Effector memory CD4-positive, alpha-beta T cell (primary cell): ENCODE measurements around the gene SPAG16.

Experiments
- DNase-seq, 3 donors: peaks; one replicate each; pipeline ENCODE4 v3.0.0-alpha.2; 2020
- H3K27ac ChIP-seq: 2 replicates; pipeline ENCODE4 v1.7.0; 2013; ENCODE audit warnings: mild to moderate bottlenecking, low read length, moderate library complexity; ENCODE audit not compliant: insufficient read depth, poor library complexity, severe bottlenecking
- H3K27me3 ChIP-seq: replicated peaks from 2 replicates; pipeline ENCODE4 v1.7.0; 2013; ENCODE audit warnings: mild to moderate bottlenecking, low read length; ENCODE audit not compliant: insufficient read depth, control insufficient read depth, poor library complexity, severe bottlenecking
- H3K36me3 ChIP-seq: 2 replicates; pipeline ENCODE4 v1.7.0; 2013; ENCODE audit warnings: mild to moderate bottlenecking, low read length, moderate library complexity; ENCODE audit not compliant: control insufficient read depth, insufficient read depth
- H3K4me1 ChIP-seq: 2 replicates; pipeline ENCODE4 v1.7.0; 2013; ENCODE audit warnings: low read length, mild to moderate bottlenecking; ENCODE audit not compliant: control insufficient read depth, insufficient read depth, poor library complexity, severe bottlenecking
- H3K4me3 ChIP-seq: 2 replicates; pipeline ENCODE4 v1.7.0; 2013; ENCODE audit warnings: low read length, low read depth, mild to moderate bottlenecking; ENCODE audit not compliant: insufficient read depth, poor library complexity, severe bottlenecking
- H3K9me3 ChIP-seq: 2 replicates; pipeline ENCODE4 v1.7.0; 2013; ENCODE audit warnings: mild to moderate bottlenecking, low read length, moderate library complexity; ENCODE audit not compliant: control insufficient read depth

The SPAG16 gene

GRCh38 chr2:213885485-213885884, 601.2 kb downstream of the SPAG16 start:
- Histone ChIP-seq H3K27me3 (no peaks in the 10 kb centered on the region), H3K36me3 (no peaks in the 10 kb centered on the region), H3K9me3 (no peaks in the 10 kb centered on the region), H3K4me1 (no peaks in the 10 kb centered on the region), H3K4me3 (no peak overlapping the region), H3K27ac (no peak overlapping the region)
- DNase-seq: no peak

DNA sequence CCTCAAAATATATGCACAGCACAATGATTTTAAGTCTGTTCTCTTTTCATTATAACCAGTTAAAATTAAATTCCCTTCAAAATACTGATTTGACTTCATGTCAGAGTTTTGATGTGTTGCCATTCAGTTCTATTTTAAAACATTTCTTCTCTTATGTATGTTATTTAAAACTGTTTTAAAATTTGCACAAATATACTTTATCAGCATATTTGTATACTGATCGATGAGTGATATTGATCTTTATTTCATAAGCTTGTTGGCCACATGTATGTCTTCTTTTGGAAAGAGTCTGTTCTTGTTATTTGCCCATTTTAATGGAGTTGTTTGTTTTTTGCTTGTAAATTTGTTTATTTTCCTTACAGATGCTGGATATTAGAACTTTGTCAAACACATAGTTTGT, 630.2 kb downstream of the SPAG16 start:
- no peak for DNase-seq
- Histone ChIP-seq H3K27ac (no peak overlapping the region), H3K4me3 (no peak overlapping the region), H3K9me3 (no peaks in the 10 kb centered on the region), H3K27me3 (no peaks in the 10 kb centered on the region), H3K36me3 (no peaks in the 10 kb centered on the region), H3K4me1 (no peaks in the 10 kb centered on the region)

DNA sequence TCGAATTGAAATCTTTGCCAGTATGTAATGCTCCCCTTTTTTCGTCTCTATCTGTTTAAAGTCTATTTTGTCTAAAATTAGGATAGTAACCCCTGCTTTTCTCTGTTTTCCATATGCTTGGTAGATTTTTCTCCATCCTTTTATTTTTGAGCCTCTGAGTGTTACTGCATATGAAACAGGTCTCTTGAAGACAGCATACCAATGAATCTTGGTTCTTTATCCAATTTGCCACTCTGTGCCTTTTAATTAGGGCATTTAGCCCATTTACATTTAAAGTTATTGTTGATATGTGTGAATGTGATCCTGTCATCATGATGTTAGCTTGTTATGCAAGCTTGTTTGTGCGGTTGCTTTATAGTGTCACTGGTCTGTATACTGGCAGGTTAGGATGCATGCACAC, 635.8 kb downstream of the SPAG16 start:
- H3K27ac ChIP-seq: no peak overlapping the region
- H3K9me3 ChIP-seq: no peaks in the 10 kb centered on the region
- DNase-seq: no peak
- H3K4me1 ChIP-seq: no peaks in the 10 kb centered on the region
- H3K4me3 ChIP-seq: no peak overlapping the region
- no peaks in the 10 kb centered on the region for H3K27me3 ChIP-seq
- no peaks in the 10 kb centered on the region for H3K36me3 ChIP-seq

DNA sequence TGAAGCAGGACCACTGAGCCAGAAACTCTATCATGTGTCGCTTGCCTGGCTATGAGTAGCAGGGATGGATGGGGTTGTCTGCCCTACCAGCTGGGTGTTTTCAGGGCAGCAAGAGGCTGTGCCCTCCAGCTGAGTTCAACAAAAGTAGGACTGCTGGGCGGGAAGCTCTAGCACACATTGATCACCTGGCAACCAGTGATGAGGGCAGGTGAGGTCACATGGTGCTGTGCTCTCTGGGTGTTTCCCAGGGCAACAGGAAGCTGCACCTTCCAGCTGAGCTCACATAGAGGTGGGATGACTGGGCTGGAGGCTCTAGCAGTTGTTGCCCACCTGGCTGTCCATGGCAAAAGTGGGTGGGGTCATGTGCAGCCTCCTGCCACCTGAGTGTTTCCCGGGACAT, 639.3 kb downstream of the SPAG16 start:
- Histone ChIP-seq H3K4me3 (no peak overlapping the region), H3K4me1 (no peaks in the 10 kb centered on the region), H3K27me3 (no peaks in the 10 kb centered on the region), H3K27ac (no peak overlapping the region), H3K36me3 (no peaks in the 10 kb centered on the region), H3K9me3 (no peaks in the 10 kb centered on the region)
- DNase-seq: no peak

DNA sequence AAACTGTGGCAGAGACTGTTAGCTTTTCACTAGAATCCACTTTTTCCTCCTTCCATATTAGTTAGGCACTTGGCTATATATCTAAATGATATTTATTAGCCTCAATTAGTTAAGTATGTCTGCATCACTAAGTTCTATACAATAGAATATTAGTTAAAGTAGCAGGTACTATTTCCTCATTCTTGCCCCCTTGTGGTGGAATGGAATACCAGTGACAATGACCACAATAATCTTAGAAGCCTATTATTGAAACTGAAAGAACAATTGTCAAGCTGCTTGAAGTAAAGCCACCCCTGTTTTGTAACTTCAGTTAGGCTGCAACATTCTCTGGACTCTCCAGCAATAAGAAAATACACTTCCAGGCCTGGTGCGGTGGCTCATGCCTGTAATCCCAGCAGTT, 650.3 kb downstream of the SPAG16 start:
- H3K9me3 ChIP-seq: no peaks in the 10 kb centered on the region
- H3K27ac ChIP-seq: no peak overlapping the region
- no peak overlapping the region for H3K4me3 ChIP-seq
- DNase-seq: no peak
- H3K27me3 ChIP-seq: no peaks in the 10 kb centered on the region
- H3K4me1 ChIP-seq: no peaks in the 10 kb centered on the region
- no peaks in the 10 kb centered on the region for H3K36me3 ChIP-seq

GRCh38 chr2:213958086-213958485, 673.8 kb downstream of the SPAG16 start:
- H3K4me3 ChIP-seq: no peak overlapping the region
- H3K4me1 ChIP-seq: no peaks in the 10 kb centered on the region
- H3K27ac ChIP-seq: no peak overlapping the region
- no peaks in the 10 kb centered on the region for H3K9me3 ChIP-seq
- H3K36me3 ChIP-seq: no peaks in the 10 kb centered on the region
- no peaks in the 10 kb centered on the region for H3K27me3 ChIP-seq
- DNase-seq: no peak

DNA sequence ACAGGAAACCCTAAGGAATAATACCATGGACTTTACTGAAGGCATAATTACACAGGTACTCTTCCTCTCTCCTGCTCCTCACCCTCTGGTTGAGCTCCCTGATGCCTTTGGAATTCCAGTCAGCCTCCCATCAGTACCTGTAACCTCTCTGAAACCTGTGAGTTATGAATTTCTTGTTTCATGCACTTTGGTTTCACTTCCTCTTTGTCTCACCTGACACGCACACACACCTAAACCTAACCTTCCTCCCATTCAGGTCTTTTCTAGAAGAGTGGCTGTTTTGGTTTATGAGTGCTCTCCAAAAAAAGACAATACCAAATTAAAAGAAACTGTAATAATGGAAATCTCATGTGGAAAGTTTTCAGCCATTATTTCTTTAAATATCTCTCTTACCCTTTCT, 675.3 kb downstream of the SPAG16 start:
- no peaks in the 10 kb centered on the region for H3K36me3 ChIP-seq
- H3K4me3 ChIP-seq: no peak overlapping the region
- DNase-seq: no peak
- no peaks in the 10 kb centered on the region for H3K9me3 ChIP-seq
- no peaks in the 10 kb centered on the region for H3K27me3 ChIP-seq
- H3K4me1 ChIP-seq: no peaks in the 10 kb centered on the region
- no peak overlapping the region for H3K27ac ChIP-seq

- Histone ChIP-seq H3K4me1 (no peaks in the 10 kb centered on the region), H3K27me3 (no peaks in the 10 kb centered on the region), H3K4me3 (no peak overlapping the region), H3K9me3 (no peaks in the 10 kb centered on the region), H3K36me3 (no peaks in the 10 kb centered on the region), H3K27ac (no peak overlapping the region)
- DNase-seq: no peak
Measured at GRCh38 chr2:213971536-213971935, 687.3 kb downstream of the SPAG16 start.

- Histone ChIP-seq H3K27me3 (no peaks in the 10 kb centered on the region), H3K27ac (no peak overlapping the region), H3K4me3 (no peak overlapping the region), H3K36me3 (no peaks in the 10 kb centered on the region), H3K4me1 (no peaks in the 10 kb centered on the region), H3K9me3 (no peaks in the 10 kb centered on the region)
- DNase-seq: no peak
Measured at GRCh38 chr2:213980883-213981282, 696.6 kb downstream of the SPAG16 start.

DNA sequence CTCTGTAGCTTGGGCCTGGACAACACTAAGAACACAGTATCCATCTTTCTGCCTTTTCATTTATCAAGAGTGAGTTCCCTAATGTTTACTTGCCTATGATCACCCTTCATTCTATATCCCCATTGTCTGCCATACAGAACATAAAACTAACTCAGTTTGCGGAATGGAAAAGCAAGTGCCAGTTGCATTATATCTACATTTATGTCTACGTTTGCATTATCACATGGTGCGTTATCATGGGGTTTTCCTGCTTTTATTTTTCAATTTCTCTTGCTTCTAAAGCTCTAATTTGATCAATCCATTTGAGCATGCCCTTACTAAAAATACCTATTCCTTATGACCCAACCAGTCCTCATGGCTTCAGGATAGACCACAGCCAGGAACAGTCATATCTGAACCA, 704.9 kb downstream of the SPAG16 start:
- no peak overlapping the region for H3K4me3 ChIP-seq
- no peaks in the 10 kb centered on the region for H3K4me1 ChIP-seq
- no peaks in the 10 kb centered on the region for H3K27me3 ChIP-seq

More for the DNA sequence above, 704.9 kb downstream of the SPAG16 start:
- no peak for DNase-seq
- no peaks in the 10 kb centered on the region for H3K9me3 ChIP-seq
- H3K36me3 ChIP-seq: no peaks in the 10 kb centered on the region
- H3K27ac ChIP-seq: no peak overlapping the region
